Liver (tissue), 3 donors: ENCODE data around the gene STK39.

Experiments used
- RAD21 ChIP-seq, 2 donors: IDR thresholded peaks; 2 replicates each; pipeline ENCODE4 v1.6.1; 2016; ENCODE audit warnings: antibody characterized with exemption in 2 of 2, mild to moderate bottlenecking in 2 of 2
- SP1 ChIP-seq: IDR thresholded peaks from 2 replicates; pipeline ENCODE4 v1.6.1; 2018; ENCODE audit warnings: antibody characterized with exemption, mild to moderate bottlenecking
- TAF1 ChIP-seq: conservative IDR thresholded peaks from 2 replicates; pipeline ENCODE4 v1.6.1; 2016; ENCODE audit warnings: antibody characterized with exemption, mild to moderate bottlenecking
- TF ChIP-seq, protein P1 (sequence below): fragments of 150-350 bp; IDR thresholded peaks from 2 replicates; pipeline ENCODE4 v1.5.1; 2017; ENCODE audit warnings: improper control_type of control experiment, low read depth, low read length; ENCODE audit not compliant: missing input control
- TF ChIP-seq, protein P2 (sequence below): IDR thresholded peaks from 2 replicates; pipeline ENCODE4 v1.6.1; 2016; ENCODE audit warnings: antibody characterized with exemption, mild to moderate bottlenecking
- donor health status: healthy.
- donor health status: healthy.

DNA sequence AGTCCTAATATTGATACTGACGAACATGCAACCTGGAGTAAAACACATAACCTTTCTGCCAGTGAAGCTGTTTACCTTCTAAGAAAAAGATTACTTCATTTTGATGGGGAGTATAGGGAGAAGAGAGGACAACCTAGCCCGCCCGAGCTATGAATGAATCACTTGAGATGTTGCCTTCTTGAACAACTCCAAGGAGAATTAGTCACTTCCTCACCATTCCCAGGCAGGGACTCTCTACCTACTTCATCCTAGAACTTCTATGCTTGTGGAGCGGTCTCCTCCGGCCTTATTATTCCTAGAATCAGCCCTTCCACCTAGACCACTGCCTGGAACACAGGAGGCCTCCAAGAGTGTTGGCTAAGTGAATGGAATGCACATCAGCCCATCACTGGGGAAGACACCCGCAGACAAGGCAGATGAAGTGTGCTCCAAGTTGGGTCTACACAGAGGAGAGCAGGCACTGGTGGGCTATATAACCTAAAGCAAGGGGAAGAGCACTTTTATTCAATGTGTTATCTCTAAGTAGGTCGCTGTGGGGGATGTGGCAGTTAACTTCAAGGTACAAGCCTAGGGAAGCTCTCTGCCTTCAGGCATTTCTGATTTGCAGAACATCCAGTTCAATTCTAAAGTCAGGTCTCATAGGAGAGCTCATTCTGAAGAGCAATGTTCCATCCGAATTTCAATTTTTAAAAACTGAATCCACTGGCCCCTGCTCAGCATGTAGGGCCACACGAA is 57.4 kb downstream of the STK39 start:
- TF ChIP-seq, protein P1, sequence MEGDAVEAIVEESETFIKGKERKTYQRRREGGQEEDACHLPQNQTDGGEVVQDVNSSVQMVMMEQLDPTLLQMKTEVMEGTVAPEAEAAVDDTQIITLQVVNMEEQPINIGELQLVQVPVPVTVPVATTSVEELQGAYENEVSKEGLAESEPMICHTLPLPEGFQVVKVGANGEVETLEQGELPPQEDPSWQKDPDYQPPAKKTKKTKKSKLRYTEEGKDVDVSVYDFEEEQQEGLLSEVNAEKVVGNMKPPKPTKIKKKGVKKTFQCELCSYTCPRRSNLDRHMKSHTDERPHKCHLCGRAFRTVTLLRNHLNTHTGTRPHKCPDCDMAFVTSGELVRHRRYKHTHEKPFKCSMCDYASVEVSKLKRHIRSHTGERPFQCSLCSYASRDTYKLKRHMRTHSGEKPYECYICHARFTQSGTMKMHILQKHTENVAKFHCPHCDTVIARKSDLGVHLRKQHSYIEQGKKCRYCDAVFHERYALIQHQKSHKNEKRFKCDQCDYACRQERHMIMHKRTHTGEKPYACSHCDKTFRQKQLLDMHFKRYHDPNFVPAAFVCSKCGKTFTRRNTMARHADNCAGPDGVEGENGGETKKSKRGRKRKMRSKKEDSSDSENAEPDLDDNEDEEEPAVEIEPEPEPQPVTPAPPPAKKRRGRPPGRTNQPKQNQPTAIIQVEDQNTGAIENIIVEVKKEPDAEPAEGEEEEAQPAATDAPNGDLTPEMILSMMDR = no peak
- TF ChIP-seq, protein P2, sequence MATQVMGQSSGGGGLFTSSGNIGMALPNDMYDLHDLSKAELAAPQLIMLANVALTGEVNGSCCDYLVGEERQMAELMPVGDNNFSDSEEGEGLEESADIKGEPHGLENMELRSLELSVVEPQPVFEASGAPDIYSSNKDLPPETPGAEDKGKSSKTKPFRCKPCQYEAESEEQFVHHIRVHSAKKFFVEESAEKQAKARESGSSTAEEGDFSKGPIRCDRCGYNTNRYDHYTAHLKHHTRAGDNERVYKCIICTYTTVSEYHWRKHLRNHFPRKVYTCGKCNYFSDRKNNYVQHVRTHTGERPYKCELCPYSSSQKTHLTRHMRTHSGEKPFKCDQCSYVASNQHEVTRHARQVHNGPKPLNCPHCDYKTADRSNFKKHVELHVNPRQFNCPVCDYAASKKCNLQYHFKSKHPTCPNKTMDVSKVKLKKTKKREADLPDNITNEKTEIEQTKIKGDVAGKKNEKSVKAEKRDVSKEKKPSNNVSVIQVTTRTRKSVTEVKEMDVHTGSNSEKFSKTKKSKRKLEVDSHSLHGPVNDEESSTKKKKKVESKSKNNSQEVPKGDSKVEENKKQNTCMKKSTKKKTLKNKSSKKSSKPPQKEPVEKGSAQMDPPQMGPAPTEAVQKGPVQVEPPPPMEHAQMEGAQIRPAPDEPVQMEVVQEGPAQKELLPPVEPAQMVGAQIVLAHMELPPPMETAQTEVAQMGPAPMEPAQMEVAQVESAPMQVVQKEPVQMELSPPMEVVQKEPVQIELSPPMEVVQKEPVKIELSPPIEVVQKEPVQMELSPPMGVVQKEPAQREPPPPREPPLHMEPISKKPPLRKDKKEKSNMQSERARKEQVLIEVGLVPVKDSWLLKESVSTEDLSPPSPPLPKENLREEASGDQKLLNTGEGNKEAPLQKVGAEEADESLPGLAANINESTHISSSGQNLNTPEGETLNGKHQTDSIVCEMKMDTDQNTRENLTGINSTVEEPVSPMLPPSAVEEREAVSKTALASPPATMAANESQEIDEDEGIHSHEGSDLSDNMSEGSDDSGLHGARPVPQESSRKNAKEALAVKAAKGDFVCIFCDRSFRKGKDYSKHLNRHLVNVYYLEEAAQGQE = no peak
- TF ChIP-seq SP1 (no peak), RAD21 (IDR thresholded peaks at IDR 0.05) (no peak), TAF1 (no peak)
